HG02973 (cell line): Measurements from ENCODE around the gene DOCK4.
"Not testable (repeated sequence)": the region's sequence is repeated elsewhere in the genome, so short reads cannot be mapped to it uniquely, and the experiment has no call there.

Source experiments
- ATAC-seq: cut with Tn5 transposase; IDR thresholded peaks from one replicate; pipeline ENCODE4 v1.9.1; 2021; ENCODE audit warnings: moderate library complexity; ENCODE audit not compliant: unreplicated experiment

Gene DOCK4

DNA sequence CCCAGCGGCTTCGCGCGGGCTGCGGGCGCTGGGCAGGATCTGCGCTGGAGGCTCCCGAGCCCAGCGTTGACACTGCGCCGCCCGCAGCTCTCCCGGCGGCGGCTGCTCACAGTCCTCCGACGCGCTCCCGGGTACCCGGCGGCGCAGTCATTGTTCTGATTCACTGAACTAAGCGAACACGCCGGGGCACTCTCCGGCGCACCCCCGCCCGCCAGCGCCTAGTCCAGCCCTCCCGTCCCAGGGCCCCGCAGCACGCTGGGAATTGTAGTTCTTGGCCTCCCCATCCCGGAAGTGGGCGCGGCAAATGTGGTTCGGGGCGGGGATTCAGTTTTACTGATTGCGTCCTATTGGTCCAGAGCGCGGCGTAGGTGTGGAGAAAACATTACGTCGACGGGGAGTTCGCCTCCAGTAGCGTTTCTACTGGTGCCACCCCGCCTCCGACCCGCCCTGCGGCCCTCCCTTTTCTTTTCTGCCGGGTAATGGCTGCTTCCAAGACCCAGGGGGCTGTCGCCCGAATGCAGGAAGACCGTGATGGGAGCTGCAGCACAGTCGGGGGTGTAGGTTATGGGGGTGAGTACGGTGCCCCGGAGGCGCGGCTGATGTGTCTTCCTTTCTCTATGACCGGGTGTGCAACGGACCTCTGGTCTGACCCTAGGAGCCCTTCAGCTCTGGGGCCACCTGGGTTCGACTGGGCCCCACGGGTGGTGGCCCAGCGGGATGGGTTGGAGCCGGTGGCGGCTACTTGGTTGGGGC lies at the start of gene DOCK4, which contains the start of gene ZNF277:
Gene DOCK4, minus strand, starts transcription at position 162 of the 753 bp plus-strand sequence. CDS start 261 bp downstream, outside the sequence.
Gene ZNF277, plus strand, starts transcription at position 458 of the 753 bp plus-strand sequence. Its CDS starts 22 bp downstream, at position 480.
- peak; percentile 95 for ATAC-seq

GRCh38 chr7:112255388-112255720 lies 49.2 kb upstream of the DOCK4 start:
- no peak for ATAC-seq

GRCh38 chr7:112254709-112255387 lies 48.6 kb upstream of the DOCK4 start:
- ATAC-seq: no peak

DNA sequence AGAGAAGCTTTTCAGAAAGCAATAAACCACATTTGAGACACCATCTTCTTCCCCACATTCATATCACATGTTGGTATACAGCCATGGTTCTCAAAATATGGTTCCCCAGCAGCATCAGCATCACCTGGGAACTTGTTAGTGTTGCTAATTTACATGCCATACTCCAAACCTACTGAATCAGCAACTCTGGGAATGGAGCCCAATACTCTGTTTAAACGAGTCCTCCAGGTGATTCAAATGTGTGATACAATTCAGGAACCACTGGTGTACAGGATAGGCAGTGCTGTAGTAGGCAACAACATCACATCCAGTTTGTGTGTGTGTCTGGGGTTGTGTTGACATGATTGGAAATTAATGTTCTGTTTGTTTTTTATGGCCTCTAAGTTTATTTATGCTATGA lies 48.0 kb upstream of the DOCK4 start:
- ATAC-seq: no peak

DNA sequence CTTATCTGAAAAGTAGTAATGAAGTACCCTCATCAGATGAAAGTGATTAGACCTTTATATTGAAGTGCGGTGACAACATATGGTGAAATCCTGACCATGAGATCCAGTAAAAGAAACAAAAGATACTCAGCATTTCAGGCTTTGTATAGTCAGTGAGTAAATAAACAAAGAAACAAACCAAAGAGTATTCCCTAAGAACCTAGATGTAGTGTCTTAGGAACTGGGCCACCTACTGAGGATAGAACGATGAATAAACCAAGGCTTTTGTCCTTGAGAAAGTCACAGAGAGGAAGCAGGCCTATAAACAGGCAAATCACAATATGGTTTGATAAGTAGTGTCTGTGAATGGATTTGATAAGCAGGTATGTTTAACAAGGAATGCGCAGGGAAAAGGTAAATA lies 46.5 kb upstream of the DOCK4 start:
- no peak for ATAC-seq

DNA sequence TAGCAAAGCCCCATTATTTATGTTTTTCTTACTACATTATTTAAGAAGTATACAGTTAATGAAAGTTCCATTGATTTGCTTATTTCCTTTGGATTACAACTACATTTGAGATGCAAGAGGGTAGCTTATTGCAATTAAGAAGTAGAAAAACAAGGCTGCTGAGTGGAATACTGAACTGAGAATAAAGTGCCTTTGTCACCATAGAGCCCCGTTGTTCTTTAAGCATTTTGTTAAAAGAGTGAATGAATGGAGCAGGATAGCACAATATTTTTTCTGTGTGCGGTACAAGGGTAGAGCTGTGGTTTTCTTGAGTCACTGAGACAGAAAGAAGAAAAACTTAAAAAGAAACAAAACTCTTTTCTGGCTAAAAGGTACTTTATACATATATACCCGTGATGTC lies 45.9 kb upstream of the DOCK4 start:
- ATAC-seq: no peak

GRCh38 chr7:112249967-112250366 lies 43.8 kb upstream of the DOCK4 start:
- not testable (repeated sequence) for ATAC-seq

GRCh38 chr7:112248598-112248997 lies 42.4 kb upstream of the DOCK4 start:
- no peak for ATAC-seq

DNA sequence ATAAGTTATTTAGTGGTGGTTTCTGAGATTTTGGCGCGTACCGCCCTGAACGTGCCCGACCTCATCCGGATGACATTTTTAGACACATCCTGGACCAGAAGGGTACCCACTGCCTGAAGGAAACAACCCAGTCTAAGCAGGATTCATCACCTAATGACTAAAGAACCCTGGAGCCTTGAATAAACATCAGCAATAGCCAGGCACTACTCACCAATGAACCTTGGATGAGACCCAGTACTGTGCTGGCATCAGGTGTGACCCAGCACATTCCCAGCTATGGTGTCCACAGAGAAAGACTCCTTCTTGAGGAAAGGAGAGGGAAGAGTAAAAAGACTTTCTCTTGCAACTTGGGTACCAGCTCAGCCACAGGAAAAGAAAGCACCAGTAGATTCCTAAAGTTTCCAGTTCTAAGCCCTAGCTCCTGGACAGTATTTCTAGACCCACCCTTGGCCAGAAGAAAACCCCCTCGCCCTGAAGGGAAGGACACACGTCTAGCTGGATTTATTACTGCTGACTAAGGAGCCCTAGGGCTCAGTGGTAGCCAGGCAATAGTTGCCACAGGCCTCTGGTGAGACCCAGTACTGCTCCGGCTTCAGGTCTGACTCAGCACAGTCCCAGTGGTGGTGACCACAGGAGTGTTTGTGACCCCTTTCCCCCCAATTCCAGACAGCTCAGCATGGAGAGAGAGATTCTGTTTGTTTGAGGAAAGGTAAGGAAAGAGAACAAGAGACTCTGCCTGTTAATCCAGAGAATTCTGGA lies 32.8 kb upstream of the DOCK4 start:
- ATAC-seq: no peak

DNA sequence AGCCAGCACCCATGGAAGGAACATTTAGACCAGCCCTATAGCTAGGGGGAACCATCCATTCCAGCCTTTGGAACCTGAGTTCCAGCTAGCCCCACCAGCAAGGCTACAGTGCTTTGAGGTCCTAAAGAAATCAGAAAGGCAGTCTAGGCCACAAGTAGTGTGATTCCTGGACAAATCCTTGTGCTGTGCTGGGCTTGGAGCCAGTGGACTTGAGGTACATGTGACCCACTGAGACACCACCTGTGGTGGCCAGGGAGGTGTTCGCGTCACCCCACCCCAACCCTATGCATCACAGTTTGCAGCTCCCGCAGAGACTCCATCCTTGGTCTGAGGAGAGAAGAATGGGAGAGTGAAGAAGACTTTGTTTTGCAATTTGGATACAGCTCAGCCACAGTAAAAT lies 32.1 kb upstream of the DOCK4 start:
- ATAC-seq: no peak

DNA sequence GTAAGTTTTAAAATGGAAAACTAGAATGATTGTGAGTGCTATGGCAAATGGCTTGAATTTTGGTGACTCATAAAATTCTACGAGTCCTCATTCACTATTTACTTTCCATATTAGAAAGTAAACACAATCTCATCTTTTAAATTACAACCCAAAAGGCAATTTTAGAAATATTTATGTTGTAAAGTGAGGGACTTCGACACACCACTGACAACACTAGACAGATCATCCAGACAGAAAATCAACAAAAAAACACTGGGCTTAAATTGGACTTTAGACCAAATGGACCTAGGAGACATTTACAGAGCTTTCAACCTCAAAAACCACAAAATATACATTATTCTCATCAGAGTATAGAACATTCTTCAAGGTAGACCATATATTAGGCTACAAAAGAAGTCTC lies 30.4 kb upstream of the DOCK4 start:
- no peak for ATAC-seq

- no peak for ATAC-seq
Observed at GRCh38 chr7:112234147-112234546, 27.9 kb upstream of the DOCK4 start.

DNA sequence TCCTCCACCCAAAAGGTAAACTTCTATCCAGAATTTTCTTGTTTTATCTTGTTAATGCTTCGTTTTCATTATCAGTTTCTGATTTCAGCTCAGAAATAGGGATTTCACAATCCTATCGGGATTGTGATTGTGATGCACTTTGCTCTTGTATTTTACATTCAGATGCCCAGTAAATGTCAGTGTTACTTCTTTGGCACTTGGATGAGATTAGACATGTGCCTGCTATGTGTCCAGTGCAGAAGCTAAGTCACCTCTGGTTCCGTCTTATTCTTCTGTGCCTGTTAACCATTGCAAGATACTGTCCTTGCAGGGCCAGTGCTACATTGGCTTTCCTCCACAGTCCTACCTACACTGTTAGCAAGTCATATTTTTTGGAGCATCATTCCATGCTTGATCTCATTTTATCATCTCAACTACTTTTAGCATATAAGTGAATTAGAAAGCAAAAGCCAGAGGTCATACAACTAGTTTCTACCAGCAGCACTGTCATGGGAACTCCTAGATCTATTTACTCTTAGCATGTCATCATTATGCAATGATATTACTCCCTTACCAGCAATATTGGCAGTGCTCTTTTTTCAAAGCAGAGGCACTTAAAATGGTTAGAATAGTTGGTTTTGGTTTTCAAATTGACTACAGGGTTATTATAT lies 27.0 kb upstream of the DOCK4 start:
- ATAC-seq: no peak

DNA sequence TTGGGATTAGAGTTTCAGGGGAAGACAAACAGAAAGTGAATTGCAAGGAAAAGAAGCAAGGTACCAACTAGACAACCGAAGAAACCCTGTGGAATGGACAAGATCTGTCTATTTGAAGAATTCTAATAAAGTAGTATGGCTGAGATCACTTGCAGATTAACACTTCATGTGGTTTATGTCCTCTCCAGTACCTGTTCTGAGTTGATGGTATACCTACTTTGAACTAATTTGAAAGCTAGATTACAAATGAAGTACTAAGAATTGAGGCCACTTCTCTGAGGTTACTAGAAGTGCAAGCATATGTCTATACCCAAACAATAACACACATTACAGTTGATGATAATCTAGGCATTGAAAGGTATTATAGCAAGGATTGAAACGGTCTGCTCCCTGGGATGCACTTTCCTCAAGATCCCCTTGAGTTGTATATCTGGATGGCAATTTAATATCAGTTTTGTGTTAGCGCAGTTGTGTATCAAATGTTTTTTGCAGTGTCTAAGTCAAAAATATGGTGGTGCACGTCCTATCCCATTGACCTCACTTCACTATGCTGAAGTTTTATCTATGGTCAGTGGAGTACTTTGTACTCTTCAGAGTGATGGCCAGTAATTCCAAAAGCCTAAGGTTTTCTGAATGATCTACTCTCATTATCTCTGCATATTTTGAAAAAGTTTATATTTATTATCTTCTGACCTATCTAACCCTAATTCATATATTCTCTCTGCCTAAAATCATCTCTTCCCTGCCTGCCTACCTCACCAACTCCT lies 26.2 kb upstream of the DOCK4 start:
- no peak for ATAC-seq

DNA sequence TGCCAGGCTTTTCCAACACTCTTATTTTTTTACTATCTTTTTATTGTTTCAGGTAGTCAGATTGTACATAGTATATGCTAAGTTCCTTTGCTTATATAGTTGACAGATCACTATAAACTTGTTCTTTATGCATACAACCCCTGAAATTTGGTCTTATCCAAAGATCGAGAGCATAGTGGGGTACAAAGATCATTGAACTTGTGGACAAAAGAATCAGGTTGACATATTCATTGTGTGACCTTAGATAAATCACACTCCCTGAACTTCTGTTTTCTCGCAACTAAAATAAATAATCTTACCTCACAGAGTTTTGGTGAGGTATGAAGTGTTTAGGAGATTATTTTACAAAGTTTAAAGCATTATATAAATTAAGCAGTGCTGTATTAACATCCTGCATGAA lies 22.4 kb upstream of the DOCK4 start:
- ATAC-seq: no peak

- no peak for ATAC-seq
Observed at GRCh38 chr7:112226701-112227276, 20.6 kb upstream of the DOCK4 start.

DNA sequence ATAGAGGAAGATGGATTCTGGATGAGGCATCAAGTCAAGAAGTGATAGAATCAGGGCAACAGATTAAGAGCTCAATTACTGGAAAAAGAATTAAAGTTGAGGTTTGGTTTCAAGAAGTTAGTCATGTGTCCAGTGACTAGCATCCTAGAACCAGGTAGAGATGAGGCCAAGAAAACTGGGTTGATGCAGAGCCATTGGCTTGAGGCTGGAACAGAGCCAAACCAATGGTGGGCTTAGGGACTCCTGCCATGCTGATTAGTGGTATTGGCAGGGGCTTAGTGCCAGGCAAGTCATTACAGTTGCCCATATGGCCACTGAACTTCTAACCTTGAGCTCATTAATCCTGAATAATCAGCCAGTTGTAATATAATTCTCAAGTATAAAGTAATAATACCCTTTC lies 18.8 kb upstream of the DOCK4 start:
- no peak for ATAC-seq

GRCh38 chr7:112224186-112224585 lies 18.0 kb upstream of the DOCK4 start:
- no peak for ATAC-seq

- no peak for ATAC-seq
Observed at GRCh38 chr7:112223310-112223709, 17.1 kb upstream of the DOCK4 start.

DNA sequence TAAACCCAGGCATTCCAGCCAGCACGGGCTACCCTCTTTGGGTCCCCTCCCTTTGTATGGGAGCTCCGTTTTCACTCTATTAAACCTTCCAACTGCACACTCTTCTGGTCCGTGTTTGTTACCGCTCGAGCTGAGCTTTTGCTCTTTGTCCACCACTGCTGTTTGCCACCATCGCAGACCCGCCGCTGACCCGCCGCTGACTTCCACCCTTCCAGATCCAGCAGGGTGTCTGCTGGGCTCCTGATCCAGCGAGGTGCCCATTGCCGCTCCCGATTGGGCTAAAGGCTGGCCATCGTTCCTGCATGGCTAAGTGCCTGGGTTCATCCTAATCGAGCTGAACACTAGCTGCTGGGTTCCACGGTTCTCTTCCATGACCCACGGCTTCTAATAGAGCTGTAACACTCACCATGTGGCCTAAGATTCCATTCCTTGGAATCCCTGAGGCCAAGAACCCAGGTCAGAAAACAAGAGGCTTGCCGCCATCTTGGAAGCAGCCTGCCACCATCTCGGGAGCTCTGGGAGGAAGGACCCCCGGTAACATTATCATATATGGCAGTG lies 14.8 kb upstream of the DOCK4 start:
- no peak for ATAC-seq
